NCI-H2107 (cell line): ENCODE measurements around the gene LYSMD3.

Experiments
- DNase-seq: peaks from one replicate; lab custom pipeline; 2025; lab: John Stamatoyannopoulos, UW

Gene LYSMD3

DNA sequence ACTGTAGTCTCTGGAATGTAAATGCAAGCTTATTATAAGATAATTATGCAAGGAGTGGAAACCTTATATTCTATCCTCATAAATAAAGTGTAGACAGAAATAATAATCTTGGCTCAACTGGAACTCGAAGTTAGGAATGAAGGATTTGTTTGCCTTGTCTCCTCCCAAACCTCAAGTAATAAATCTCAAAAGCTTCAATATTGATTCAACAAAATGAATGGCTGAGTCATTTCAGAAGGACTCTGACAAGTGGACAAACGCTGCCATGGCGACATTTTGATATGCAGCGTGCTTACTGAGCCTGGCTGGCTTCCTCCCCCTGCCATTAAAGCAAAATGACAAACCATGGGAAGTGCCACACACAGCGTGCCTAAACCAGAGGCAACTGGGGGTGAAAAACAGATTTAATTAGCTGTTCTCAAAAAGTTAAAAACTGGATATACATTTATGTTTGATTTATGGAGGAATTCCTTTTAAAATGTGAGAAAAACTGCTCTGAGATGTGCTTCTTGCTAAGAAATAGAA is 18.7 kb upstream of the LYSMD3 start:
- peak; percentile 45 for DNase-seq

DNA sequence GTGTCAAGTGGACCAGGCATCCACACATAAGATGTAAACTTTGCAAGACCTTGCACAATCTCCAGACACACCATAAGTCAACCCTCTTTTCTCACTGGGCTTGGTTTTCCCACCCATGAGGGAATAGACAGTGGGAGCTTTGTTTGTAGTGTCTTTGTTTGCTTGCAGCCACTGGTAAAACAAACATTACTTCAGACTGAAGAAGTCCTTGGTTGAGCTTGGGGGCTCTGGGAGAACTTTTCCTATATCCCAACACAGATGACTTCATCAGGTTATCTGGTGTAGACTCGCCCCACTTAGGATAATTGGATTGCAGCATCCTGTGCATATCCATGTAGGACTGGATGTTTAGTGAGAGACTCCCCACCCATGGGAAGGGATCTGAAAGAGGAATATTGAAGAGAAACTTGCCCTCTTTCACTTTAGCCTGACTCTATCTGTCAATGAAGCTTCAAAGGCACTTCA is 17.7 kb upstream of the LYSMD3 start:
- DNase-seq = no peak

DNA sequence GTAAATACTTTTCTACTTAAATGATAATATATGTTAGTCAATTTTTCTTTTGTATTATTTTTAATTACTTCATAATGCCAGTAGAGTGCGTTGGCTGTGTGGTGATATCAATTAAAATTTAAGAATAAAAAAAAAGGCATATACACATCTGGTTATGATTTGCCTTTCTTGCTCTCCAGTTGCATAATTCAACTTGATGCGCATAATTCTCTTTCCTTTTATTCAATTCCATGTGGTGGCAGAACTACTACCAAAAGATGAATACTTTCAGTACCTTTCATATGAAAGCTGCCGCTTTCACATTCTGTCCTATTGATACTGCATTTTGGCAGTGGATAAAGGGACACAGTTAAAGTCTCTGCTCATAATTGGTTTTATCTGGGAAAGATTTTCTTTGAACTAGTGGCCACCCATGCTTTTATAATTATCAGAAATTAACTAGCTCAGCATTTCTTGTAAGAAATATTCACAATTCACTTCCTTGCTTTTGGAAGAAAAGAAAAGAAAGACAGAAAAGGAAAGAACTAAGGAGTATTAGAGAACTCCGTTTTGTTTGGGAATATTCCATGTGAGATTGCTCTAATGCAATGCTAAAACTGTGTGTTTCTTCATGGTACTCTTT is 16.9 kb upstream of the LYSMD3 start:
- no peak for DNase-seq

DNA sequence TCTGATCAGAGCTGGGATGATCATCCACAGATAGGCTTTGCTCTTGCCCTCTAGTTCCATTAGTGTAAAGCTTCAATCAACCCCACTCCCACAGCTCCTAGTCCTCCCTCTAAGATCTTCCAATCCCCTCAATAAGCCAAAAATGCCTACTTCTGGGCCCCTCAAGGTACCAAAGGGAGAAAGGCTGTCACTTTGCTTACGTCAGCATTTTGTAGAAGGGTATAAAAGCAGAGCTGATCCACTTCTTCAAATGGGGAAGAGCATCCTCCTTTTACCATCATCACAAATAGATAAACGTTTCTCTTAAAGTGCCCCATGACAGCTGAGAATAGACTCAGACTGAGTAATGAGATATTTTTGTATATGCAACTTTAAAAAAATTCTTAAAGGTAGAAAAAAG is 16.1 kb upstream of the LYSMD3 start:
- DNase-seq = no peak

DNA sequence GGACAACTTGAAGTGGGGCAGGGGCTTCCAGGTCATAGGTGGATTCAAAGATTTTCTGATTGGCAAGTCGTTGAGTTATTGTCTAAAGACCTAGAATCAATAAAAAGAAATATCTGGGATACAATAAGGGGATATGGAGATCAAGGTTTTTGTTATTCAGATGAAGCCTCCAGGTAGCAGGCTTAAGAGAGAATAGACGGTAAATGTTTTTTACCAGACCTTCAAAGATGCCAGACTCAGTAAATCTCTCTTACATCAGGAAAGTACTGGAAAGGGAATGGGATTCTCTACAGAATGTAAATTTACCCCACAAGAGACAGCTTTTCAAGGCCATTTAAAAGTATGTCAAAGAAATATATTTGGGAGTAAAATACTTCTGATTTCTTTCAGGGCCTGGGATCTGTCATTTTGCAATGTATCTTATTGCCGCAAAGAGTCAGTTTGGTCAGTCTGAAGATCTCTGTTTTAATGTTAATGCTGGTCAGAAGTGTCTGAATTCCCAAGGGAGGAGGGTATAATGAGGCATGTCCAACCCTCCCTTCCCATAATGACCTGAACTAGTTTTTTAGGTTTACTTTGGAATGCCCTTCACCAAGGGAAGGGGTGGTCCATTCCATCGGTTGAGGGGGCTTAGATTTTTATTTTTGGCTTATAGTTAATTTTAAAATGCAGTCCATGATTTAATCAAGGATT is 13.6 kb upstream of the LYSMD3 start:
- no peak for DNase-seq

DNA sequence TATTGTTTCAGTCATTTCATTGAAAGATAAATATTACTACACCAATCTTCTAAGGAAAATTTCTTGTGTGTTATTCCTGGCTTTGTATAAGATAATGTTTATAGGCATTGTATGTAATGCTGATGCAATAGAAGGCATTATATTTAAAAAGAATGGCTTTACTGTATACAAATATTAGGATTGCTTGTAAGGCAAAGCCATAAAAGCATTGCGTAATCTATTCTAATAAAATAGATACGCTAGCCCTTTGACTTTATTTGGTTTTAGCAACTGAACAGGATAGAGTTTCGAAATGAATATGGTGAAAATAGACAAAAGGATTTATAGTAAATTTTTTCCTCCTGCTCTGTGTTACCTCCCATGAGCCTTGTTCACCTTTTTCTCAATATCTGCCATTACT is 5.5 kb upstream of the LYSMD3 start:
- DNase-seq = no peak

DNA sequence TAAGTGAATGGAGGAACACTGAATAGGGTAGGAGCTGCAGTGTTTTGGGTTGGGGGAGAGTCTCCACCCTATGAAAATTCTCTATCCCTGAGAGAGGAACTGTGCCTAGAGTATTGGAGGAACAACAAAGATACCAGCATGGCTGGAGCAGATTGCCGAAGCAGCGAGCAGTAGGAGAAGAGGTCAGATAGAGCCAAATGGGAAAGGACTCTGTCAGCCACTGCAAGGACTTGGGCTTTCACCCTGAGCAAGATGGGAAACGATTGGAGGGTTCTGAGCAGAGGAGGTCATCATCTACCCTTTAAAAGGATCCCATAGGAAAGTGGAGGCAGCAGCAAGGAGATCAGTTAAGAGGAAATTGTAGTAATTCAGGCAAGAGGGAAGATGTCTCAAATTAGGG is 4.4 kb upstream of the LYSMD3 start:
- DNase-seq = no peak

DNA sequence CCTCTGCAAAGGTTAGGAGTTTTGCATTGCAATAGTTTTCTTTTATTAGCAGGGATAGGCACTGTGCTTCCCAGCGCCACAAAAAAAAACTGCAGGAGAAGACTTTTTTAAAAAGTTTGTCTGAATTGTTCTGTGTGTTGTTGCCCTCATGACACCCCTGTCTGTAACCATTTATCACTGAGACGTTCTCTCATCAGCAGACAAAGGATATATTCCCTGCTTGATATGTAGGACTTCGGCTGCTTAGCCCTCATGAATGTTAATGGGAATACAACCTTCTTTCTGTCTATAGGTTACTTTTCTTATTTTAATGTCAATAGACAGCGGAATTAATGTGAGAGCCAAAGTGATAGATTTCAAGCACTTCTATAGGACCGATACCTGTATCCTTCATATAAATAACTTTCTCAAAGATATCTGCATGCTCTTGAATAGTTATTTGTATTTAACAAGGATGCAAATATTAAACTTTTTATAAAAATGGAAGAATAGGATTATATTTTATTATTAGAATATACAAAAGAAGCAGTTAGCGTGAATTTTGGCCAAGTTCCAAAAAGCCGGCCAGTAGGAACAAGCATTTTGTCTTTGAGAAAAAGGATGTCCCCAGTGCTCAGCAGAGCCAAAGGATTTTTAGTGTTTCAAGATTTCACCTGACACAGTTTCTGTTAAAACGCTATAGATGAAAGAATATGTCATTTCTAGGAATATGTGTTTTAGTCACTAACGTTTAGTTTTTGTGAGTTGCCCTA is 1.5 kb upstream of the LYSMD3 start:
- DNase-seq = no peak

DNA sequence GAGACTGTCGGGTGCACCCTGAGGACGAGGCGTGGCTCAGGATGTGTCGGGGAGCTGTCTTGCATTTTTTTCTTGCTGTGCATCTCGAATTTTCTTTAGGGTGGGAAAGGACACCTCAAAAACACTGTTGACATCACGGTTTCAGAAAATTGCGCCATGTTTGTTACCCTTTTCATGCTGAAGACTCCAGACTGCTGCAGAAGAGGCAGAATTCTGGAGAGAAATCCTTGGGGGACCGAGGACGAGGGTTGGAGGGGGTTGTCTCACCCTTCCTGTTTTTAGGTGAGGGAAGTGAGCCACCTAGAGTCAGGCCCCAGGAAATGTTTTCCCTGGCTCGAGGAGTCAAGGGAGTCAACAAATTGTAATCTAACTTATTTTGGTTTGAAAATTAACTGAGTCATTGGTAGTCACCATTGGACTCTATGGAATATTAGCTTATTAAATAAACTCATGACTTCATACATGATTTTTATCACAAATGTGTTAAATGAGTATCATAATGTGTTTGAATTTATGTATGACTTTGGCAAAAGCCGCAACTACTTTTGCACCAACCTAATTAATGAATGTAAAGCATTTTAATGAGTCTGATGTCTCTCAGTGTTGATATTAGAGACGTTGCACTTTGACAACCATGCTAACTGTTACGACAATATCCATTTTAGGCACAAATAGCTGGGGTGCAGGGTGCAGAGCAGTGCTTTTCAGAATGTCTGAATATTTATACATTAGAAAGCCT is 724 bp upstream of the LYSMD3 start:
- DNase-seq = peak; percentile 14

DNA sequence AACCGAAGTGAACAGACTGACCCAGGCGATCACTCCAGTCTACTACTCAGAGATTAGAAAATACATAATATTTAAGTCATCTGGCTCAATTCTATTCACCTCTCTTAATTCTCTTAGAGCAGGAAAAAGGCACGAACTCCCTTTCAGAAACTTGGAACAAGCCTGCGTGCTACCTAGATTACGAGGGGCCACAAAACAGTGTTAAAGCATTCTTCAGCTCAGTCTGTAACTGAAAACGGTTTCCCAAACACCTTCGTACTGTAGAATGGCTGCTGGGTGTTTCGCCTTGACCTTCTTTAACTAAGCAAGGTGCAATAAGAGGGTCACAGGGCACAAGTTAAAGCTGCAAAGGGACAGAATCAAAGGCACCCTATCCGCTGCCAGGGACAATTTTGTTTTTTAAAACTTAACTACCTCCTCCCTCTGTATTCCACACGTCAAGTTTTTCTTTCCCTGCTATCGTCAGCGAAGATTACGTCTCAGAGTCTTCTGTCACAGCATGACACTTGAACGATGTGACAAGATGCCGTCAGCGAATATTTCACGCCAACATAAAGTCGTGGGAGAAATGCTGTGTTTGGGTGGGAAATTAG is 687 bp downstream of the LYSMD3 start:
- no peak for DNase-seq

DNA sequence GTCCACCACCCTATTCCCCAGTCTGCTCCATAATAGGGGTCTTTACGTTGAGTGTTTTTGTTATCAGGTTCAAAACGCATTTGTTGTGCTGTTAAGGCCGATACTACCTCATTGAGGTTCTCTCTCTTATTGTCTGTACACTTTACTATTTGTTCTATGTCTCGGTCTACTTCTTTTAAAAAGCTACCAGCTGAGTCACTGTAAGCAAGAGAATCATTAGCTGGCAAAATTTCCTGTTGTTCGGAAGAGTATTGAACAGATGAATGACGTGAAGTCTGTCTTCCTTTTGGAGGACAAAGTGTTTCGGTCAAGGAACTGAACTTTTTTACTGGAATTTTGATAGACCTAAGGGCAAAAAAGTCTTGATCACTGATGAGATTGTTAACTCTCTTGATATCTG is 10.3 kb downstream of the LYSMD3 start:
- peak; percentile 9 for DNase-seq

DNA sequence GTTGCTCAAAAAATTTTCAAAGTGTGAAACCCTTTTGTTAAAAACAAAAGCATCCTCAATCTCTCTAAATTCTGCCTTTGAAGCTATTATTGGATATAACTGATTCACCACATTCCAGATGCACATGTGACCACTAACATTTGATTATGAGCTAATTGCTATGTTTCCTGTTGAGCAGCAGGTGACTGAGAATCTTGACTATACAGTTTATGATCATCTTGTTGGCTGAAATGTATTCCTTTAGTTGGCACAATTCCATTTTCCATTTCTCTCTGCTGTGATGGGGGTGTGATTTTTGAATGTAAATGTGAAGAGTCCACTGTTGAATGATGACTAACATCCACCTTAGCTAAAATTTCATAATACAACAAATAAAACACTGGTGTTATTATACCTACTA is 10.7 kb downstream of the LYSMD3 start:
- peak; percentile 12 for DNase-seq

DNA sequence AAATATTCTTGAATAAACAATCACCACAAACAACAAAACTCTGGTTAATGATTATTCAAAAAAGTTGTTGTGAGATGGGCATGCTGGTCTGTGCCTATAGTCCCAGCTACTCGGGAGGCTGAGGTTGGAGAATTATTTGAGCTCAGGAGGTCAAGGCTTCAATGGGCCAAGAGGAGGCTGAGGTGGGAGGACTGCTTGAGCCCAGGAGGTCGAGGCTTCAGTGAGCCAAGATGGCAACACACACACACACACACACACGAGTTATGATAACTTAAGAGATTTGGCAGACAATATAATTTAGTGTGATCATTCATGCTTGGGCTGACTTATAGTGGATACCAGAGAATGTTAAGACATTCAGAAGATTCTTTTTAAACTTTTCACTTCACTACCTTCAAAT is 14.9 kb downstream of the LYSMD3 start:
- DNase-seq = no peak

DNA sequence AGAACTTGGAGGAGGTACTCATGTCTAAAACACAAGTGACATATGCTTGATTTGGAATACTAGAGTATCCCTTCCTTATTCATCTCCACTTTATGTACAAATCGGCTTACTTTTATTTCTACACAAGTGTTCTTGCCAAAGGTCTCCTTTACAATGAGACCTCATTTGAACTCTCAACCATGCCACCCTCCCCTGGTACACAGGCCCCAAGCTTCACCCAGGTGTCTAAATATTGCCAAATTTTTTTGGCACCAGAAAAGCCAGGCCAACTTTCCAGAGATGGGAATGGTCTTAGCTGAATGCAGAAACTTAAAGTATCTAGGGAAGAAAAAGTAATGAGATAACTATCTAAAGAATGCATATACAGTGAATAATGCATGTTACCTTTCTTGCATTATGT is 18.9 kb downstream of the LYSMD3 start:
- no peak for DNase-seq

DNA sequence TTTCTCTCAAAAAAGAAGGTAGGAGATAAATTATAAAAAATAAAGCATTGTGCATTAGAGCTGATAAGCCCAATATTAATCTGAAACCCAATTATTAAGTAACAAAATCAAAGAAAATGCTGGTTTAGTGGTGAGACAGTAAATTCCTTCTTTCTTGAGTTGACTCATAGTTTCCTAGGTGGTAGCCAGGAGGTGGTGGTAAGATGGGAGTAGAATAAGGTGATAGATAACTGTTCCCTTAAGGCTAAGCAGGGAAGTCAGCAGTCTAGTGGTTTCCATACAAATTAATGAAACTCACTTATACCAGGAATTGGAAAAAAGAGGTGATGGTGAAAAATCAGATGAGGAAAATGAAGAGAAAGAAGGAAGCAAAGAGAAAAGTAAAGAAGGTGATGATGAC is 23.2 kb downstream of the LYSMD3 start:
- no peak for DNase-seq

DNA sequence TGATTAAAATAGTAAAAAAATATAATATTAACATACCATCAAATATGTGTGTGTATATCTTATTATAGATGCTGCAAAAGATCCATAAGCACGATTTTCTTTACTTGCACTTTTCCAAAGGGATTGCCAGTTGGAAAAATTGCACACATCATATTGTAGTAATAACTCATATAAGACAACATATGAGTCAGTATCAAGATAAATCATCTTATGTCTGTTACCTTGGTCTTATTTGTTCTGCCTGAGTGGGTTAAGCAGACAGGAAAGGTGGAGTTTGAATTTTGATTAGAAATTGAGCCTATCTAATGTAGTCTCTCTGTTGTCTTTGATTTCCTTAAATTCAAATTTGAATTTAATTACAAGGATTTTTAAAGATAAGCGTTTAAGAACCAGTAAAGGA is 24.6 kb downstream of the LYSMD3 start:
- DNase-seq = no peak

DNA sequence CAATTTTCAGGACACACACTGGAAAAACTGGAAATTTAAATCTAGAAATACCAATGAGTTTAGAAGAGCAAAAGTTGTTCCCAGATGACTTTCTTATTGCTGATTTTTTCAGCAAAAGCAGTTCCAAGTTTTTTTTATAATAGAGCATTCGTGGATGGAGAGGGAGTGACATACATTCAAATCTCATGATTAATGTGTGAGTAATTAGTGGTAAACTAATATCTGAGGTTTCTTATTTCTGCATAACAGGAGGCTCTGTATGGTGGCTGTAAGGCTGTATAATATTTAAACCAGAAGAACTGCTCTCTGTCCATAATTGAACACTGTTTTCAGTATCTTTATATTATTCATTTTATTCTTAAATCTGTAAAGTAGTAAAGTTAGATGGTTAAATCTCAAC is 25.8 kb downstream of the LYSMD3 start:
- DNase-seq = no peak

DNA sequence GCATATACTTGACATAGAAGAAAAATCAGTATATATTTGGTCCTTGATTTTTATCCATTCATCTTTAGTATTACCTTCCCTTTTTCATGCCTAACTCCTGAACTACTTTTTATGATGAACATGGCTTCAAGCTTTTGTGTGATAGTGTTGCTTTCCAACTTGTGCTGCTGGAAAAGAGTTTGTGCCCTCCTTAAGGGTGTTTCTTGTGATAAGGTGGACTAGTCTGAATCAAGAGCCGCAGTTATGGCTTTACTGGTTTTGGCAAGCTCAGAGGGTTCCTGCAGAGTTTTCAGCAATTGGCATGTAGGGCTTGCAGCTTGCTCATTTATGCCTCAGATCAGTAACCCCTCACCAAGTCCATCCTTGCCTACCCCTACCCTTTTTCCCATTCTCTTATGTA is 34.2 kb downstream of the LYSMD3 start:
- DNase-seq = no peak

DNA sequence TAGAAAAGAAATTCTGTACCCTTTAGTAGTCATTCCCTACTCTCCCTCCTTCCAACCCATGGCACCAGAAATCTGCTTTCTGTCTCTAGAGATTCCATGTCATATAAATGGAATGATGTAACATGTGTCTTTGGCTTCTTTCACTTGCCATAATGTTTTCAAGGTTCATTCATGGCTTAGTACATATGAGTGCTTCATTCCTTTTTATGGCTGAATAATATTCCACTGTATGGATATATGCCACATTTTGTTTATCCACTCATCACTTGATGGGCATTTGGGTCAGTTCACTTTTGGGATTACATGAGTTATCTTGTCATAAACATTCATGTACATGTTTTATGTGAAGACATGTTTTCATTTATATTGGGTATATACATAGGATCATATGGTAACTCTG is 35.3 kb downstream of the LYSMD3 start:
- DNase-seq = no peak

DNA sequence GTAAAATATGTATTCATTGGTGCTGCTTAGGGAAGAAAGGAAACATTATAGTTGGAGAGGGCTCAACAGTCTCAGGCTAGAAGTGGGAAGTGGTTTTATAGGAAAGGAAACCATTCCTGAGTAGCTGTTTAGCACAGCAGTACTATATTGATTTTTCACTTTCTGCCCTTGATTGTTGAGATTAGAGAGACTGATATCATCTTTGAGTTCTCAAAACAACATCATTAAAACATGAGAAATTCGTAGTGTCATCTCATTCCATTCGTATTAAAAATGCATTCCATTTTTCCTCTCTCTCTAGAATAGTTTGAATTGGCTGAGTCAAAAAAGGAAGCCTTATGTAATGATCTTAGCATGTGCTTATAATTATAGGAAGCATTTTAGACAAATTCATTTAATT is 40.6 kb downstream of the LYSMD3 start:
- DNase-seq = no peak

DNA sequence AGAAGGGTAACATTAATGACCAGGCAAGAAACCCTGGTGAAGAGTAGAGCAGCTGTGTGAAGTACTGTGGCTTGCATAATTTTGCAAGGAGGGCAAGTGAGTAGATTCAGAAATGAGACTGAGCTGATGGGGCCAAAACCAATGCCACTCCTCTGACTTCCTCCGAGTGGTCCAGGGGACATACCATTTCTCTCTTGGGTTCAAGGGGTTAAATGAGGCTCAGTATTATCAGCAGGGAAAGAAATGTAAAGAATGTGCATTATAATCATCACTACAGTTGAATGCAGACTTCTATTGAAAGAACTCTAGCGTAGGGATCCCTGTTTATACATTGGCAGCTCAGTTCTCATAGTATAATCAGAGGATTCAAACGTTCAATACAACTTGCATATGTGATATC is 44.8 kb downstream of the LYSMD3 start:
- no peak for DNase-seq

DNA sequence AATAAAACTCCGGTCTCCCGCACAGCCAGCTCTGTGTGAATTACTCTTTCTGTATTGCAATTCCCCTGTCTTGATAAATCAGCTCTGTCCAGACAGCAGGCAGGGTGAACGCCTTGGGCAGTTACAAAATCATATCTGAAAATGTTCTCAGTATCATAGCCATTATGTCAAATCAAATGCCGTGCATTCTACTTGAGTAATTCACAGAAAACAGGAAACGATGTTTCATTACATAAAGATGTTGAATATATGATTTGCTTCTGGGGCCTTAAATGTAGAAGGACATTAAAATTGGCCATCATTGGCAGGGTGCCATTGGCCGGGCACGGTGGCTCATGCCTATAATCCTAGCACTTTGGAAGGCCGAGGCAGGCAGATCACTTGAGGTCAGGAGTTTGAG is 46.2 kb downstream of the LYSMD3 start:
- DNase-seq = no peak
